B cell (primary cell): Measurements from ENCODE around the gene ZNRF2. TPM values are rescaled to one million over a fixed set of nuclear protein-coding genes. Genes with fewer than 3 reads are reported as not detected.
A peak's percentile ranks its signal among the peaks of the same experiment; 100 is the strongest.

Experiments used
- ATAC-seq: fragments of 200-7000 bp; cut with Tn5 transposase; one replicate; pipeline ENCODE4 v1.10.0; 2021; ENCODE audit warnings: low read depth, mild to moderate bottlenecking, moderate number of reproducible peaks, moderate library complexity
- CTCF ChIA-PET: fragments of 350-600 bp; sonication (Branson Sonifier 250); formaldehyde crosslinking; loops from one replicate; lab custom pipeline; 2021; ENCODE audit warnings: antibody characterized with exemption, inconsistent platforms; lab: Charles Lee
- POLR2A ChIA-PET: fragments of 350-600 bp; sonication (Branson Sonifier 250); formaldehyde crosslinking; loops from one replicate; lab custom pipeline; 2021; ENCODE audit warnings: antibody characterized with exemption; lab: Charles Lee
- DNase-seq: peaks from one replicate; pipeline ENCODE4 v3.0.0; 2013
- H2AFZ ChIP-seq: 2 replicates; pipeline ENCODE4 v1.6.1; 2012; ENCODE audit warnings: mild to moderate bottlenecking, low read depth, low read length; ENCODE audit not compliant: insufficient read depth, poor library complexity, severe bottlenecking
- H3K27ac ChIP-seq, 2 donors: 1 replicate in 1 of 2; 2 replicates in 1 of 2; pipeline ENCODE4 v1.5.1; 2012 to 2013; ENCODE audit warnings: low read length in 2 of 2, mild to moderate bottlenecking in 2 of 2, moderate library complexity in 1 of 2
- H3K27me3 ChIP-seq, 4 experiments: fragments of 200-600 bp in 1 of 4; sonication (generic) in 1 of 4; replicated peaks in 1 of 4; 1 replicate in 2 of 4; 2 replicates in 2 of 4; pipeline versions ENCODE4 v1.6.1 to v1.7.0; 2013 to 2016; ENCODE audit warnings: low read length in 3 of 4, mild to moderate bottlenecking in 2 of 4, mixed read lengths in 1 of 4, moderate library complexity in 1 of 4; ENCODE audit not compliant: insufficient read depth in 4 of 4, control insufficient read depth in 3 of 4; ENCODE audit errors: control extremely low read depth in 1 of 4
- H3K36me3 ChIP-seq, 2 experiments: replicated peaks in 1 of 2; 1 replicate in 1 of 2; 2 replicates in 1 of 2; pipeline versions ENCODE4 v1.6.1 to v1.7.1; 2013; ENCODE audit warnings: low read length in 1 of 2; ENCODE audit not compliant: insufficient read depth in 2 of 2, control insufficient read depth in 1 of 2; ENCODE audit errors: control extremely low read depth in 1 of 2, extremely low read depth in 1 of 2
- H3K4me1 ChIP-seq, 2 donors: fragments of 200-600 bp in 1 of 2; sonication (generic) in 1 of 2; 1 replicate in 1 of 2; 2 replicates in 1 of 2; pipeline versions ENCODE4 v1.5.1 to v1.6.1; 2013 to 2017; ENCODE audit warnings: low read length in 2 of 2; ENCODE audit not compliant: control insufficient read depth in 2 of 2, insufficient read depth in 2 of 2
- H3K4me2 ChIP-seq: replicated peaks from 2 replicates; pipeline ENCODE3; 2012; ENCODE audit warnings: mild to moderate bottlenecking, low read depth, low read length; ENCODE audit not compliant: poor library complexity, severe bottlenecking
- H3K4me3 ChIP-seq, 5 experiments: fragments of 200-600 bp in 1 of 5; sonication (generic) in 1 of 5; 1 replicate in 3 of 5; 2 replicates in 2 of 5; pipeline versions ENCODE4 v1.5.1 to v1.7.0; 2011 to 2016; ENCODE audit warnings: low read length in 4 of 5, mild to moderate bottlenecking in 4 of 5, low read depth in 2 of 5, control low read depth in 1 of 5, moderate library complexity in 1 of 5; ENCODE audit not compliant: insufficient read depth in 1 of 5; ENCODE audit errors: control extremely low read depth in 1 of 5, extremely low read depth in 1 of 5
- H3K79me2 ChIP-seq: fragments of 200-600 bp; sonication (generic); one replicate; pipeline ENCODE4 v1.6.0; 2016; ENCODE audit warnings: low read length; ENCODE audit not compliant: control insufficient read depth, insufficient read depth
- H3K9ac ChIP-seq: fragments of 200-600 bp; sonication (generic); 2 replicates; pipeline ENCODE4 v1.6.1; 2017; ENCODE audit warnings: mild to moderate bottlenecking, low read length, moderate library complexity
- H3K9me3 ChIP-seq, 3 donors: one replicate each; pipeline versions ENCODE4 v1.6.1 to v1.7.1; 2013; ENCODE audit warnings: low read length in 2 of 3; ENCODE audit not compliant: control insufficient read depth in 2 of 3, insufficient read depth in 1 of 3; ENCODE audit errors: control extremely low read depth in 1 of 3
- H4K20me1 ChIP-seq: 2 replicates; pipeline ENCODE4 v1.6.0; 2012; ENCODE audit warnings: mild to moderate bottlenecking, low read length; ENCODE audit not compliant: insufficient read depth, control insufficient read depth, poor library complexity, severe bottlenecking
- H3K27ac Mint-ChIP-seq: one replicate; pipeline ENCODE4 v1.8.0; 2021; ENCODE audit warnings: mixed read lengths
- H3K27me3 Mint-ChIP-seq: one replicate; pipeline ENCODE4 v1.8.0; 2021; ENCODE audit warnings: mixed read lengths
- H3K4me1 Mint-ChIP-seq: one replicate; pipeline ENCODE4 v1.8.0; 2021; ENCODE audit warnings: mixed read lengths
- H3K4me3 Mint-ChIP-seq: one replicate; pipeline ENCODE4 v1.8.0; 2021; ENCODE audit warnings: mixed read lengths
- H3K9me3 Mint-ChIP-seq: one replicate; pipeline ENCODE4 v1.8.0; 2022; ENCODE audit warnings: mixed read lengths; ENCODE audit not compliant: insufficient read depth
- EZH2 ChIP-seq: IDR thresholded peaks from 2 replicates; pipeline ENCODE4 v1.6.1; 2012; ENCODE audit warnings: borderline replicate concordance, low read depth, mild to moderate bottlenecking, moderate library complexity, low read length; ENCODE audit not compliant: insufficient read depth, poor library complexity, severe bottlenecking
- WGBS: methylation state at CpG from one replicate; pipeline ENCODE4 v1.1.5; 2013; ENCODE audit warnings: missing lambda C conversion rate; ENCODE audit not compliant: insufficient coverage; 5-methylcytosine and 5-hydroxymethylcytosine counted together
- intact Hi-C: fragments of 100-400 bp; cut with micrococcal nuclease; formaldehyde crosslinking; loops from one replicate; pipeline ENCODE4 v1.10.0; 2022
- polyA plus RNA-seq: library from polyadenylated mRNA; depleted of rRNA; stranded (reverse); fragments of >200 nt; gene quantifications from 2 replicates; pipeline ENCODE4 v1.2.3, GENCODE V29; 2012
- total RNA-seq, 2 donors: library from RNA; stranded (reverse); fragments of 120-200 nt in 1 of 2; gene quantifications; 1 replicate in 1 of 2; 2 replicates in 1 of 2; pipeline versions ENCODE4 v1.2.3 to v1.2.4, GENCODE V29; 2013 to 2022
- TF ChIP-seq, protein P1 (sequence below): fragments of 200-600 bp; IDR thresholded peaks from one replicate; pipeline ENCODE4 v1.8.0; 2022; ENCODE audit warnings: antibody characterized with exemption, mild to moderate bottlenecking

The ZNRF2 gene
- total and polyA plus RNA-seq, 2 donors (not counting 1 experiment from before 2014, with no cell fraction given) = 6.4 to 32.0 TPM

DNA sequence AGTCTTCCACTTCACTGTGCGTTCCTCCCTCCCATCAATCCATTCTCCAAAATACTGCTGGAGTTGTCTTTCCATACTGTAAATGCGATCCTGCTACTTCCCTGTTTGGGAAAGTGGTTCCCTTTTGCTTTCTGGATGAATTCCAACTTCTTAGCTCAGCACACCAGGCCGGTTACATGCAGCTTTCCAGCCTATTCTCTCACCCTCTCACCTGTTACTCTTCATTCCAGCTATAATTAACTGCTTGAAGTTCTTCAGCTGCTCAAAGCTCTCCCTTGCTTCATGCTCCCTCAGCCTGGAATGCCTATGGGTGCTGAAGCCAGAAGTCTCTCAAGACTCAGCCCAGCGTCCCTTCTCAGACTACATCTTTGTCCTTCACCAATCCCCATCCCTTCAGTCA is 6.0 kb upstream of the ZNRF2 start:
- H3K4me2 ChIP-seq = no peak overlapping the region
- Mint-ChIP-seq H3K4me3 (no peak overlapping the region), H3K27ac (peak overlapping the region; percentile 34), H3K4me1 (peaks cover 19% of the 10 kb centered on the region), H3K27me3 (no peaks in the 10 kb centered on the region), H3K9me3 (no peaks in the 10 kb centered on the region)
- no peak overlapping the region for H3K27ac ChIP-seq
- no peak overlapping the region for H3K9ac ChIP-seq
- DNase-seq = no peak
- H4K20me1 ChIP-seq = no peaks in the 10 kb centered on the region
- H3K4me1 ChIP-seq = peaks cover 9% of the 10 kb centered on the region in 2 donors
- ChIA-PET POLR2A (no interaction called here), CTCF (interaction anchor here (0.6 to 9.4 kb wide), 13 partner anchors 35 to 286 kb away, joined by 3 to 89 read pairs (median 4); no protein-coding TSS in a partner anchor)
- peaks cover 0 to 5% of the 10 kb centered on the region in 2 experiments for H3K36me3 ChIP-seq
- peaks cover 33% of the 10 kb centered on the region for H3K79me2 ChIP-seq
- no peak for ATAC-seq
- H2AFZ ChIP-seq = no peak overlapping the region
- 72% methylated on average over 2 of the region's 4 CpGs for WGBS
- no peak overlapping the region for H3K4me3 ChIP-seq
- no peaks in the 10 kb centered on the region for H3K27me3 ChIP-seq
- no peaks in the 10 kb centered on the region for H3K9me3 ChIP-seq
- TF ChIP-seq, protein P1, sequence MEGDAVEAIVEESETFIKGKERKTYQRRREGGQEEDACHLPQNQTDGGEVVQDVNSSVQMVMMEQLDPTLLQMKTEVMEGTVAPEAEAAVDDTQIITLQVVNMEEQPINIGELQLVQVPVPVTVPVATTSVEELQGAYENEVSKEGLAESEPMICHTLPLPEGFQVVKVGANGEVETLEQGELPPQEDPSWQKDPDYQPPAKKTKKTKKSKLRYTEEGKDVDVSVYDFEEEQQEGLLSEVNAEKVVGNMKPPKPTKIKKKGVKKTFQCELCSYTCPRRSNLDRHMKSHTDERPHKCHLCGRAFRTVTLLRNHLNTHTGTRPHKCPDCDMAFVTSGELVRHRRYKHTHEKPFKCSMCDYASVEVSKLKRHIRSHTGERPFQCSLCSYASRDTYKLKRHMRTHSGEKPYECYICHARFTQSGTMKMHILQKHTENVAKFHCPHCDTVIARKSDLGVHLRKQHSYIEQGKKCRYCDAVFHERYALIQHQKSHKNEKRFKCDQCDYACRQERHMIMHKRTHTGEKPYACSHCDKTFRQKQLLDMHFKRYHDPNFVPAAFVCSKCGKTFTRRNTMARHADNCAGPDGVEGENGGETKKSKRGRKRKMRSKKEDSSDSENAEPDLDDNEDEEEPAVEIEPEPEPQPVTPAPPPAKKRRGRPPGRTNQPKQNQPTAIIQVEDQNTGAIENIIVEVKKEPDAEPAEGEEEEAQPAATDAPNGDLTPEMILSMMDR = no peak
- TF ChIP-seq EZH2 = no peak
- intact Hi-C loops = loop anchor here (5.0 to 10.0 kb wide), 2 partner anchors 136 to 169 kb away; no protein-coding TSS in a partner anchor

DNA sequence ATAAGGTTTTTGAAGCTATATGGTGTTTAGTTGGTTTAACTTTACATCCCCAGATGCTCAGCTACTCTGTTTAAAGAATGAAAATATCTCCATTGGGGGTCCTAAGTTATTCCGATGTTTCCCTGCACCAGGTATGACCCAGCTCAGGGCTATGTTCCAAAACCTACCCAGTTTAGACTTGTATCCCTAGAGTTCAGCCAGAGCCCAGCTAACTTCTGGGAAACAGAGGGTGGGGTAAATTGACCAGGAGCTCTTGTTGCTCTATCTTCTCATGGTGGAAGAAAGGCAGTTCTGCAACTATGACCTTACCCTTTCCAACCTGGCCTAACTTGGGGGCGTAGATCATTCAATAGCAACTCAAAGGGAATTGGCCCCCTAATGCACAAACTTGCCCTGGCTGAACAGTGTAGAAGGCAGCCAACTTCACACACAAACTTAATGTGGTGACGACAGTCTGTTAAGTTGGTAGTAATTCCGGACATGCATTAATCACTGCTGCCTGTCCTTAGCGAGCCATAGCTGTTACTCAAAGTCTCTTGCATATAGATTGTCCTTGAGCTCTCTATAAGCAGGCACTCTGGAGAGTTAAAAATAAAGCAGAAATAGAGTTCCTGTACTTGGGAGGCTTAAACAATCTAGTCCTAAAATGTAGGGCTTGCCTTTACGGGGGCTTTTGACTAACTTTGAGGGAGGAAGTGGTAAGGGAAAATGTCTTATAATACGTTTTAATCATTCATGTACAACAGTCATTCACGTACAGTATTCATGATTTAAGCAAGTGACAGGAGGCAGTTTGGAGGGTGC is 5.3 kb upstream of the ZNRF2 start:
- Histone ChIP-seq H2AFZ (peak overlapping the region; percentile 20), H3K79me2 (peaks cover 33% of the 10 kb centered on the region), H3K27me3 (no peaks in the 10 kb centered on the region), H3K9me3 (no peaks in the 10 kb centered on the region), H3K9ac (no peak overlapping the region), H3K4me1 (peaks cover 13 to 16% of the 10 kb centered on the region in 2 donors), H3K27ac (no peak overlapping the region), H3K36me3 (peaks cover 0 to 5% of the 10 kb centered on the region in 2 experiments), H3K4me2 (peak overlapping the region; percentile 26), H3K4me3 (no peak overlapping the region), H4K20me1 (no peaks in the 10 kb centered on the region)
- ChIA-PET CTCF (interaction anchor here (0.6 to 9.4 kb wide), 14 partner anchors 34 to 285 kb away, joined by 3 to 89 read pairs (median 4); no protein-coding TSS in a partner anchor), POLR2A (no interaction called here)
- Mint-ChIP-seq H3K27ac (peak overlapping the region; percentile 42), H3K9me3 (no peaks in the 10 kb centered on the region), H3K4me1 (peaks cover 22% of the 10 kb centered on the region), H3K27me3 (no peaks in the 10 kb centered on the region), H3K4me3 (peak overlapping the region; percentile 2)
- DNase-seq (no peak), ATAC-seq (no peak)
- WGBS = no CpG with 5 or more reads among the region's 8 CpGs
- TF ChIP-seq, protein P1 = no peak
- no peak for TF ChIP-seq EZH2
- intact Hi-C loops = loop anchor here (5.0 to 10.0 kb wide), 2 partner anchors 136 to 168 kb away; no protein-coding TSS in a partner anchor
